Bone marrow (tissue), 2 donors: Measurements from ENCODE around the gene STOML1.
"Not testable (repeated sequence)": the region's sequence is repeated elsewhere in the genome, so short reads cannot be mapped to it uniquely, and the experiment has no call there.

Experiments
- DNase-seq, 2 donors: peaks; one replicate each; lab custom pipeline; 2025; lab: John Stamatoyannopoulos, UW

STOML1 gene

DNA sequence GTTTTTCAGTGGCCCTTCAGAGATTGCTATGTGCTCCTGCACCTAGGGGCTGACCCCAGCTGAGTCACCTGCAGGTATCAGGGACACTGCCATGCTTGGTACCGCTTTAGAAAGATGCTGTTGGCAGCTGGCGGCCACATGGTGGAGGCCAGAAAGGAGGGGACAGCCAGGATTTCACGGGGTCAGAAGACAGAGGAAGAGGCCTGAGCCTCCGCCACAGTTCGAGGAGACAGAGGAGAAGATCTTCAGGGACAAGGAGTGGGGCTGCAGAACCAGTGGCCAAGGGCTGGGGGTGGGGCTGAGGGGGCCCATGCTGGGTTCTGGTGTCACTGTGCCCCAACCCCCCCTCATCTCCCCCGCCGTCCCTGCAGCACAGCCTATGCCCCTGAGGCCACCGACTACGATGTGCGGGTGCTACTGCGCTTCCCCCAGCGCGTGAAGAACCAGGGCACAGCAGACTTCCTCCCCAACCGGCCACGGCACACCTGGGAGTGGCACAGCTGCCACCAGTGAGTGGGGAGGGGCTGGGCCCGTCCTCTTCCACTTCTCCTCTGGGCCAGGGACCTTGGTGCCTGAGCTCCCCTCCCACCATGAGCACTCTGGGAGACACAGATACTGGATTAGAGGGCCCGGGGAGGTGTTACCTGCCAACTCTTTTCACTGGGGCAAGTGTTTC, 45.9 kb downstream of the STOML1 start:
- DNase-seq: no peak

DNA sequence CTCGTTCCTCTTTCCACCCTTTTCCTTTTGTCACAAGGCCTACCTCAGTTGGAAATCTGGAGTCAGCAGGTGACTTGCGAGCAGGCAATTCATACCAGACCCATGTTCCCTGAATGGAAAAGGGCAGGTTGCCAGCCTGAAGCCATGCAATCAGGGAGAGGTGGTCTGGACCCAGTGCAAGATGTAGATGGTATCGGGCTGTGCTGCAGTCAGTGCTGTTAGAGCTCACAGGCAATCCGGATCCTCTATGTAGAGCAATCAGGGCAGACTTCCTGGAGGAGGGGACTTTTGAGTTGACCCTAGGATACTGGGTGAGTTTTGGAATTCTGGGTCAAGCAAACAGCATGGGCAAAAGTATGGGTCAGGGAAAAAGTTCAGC, 47.0 kb downstream of the STOML1 start:
- no peak for DNase-seq

DNA sequence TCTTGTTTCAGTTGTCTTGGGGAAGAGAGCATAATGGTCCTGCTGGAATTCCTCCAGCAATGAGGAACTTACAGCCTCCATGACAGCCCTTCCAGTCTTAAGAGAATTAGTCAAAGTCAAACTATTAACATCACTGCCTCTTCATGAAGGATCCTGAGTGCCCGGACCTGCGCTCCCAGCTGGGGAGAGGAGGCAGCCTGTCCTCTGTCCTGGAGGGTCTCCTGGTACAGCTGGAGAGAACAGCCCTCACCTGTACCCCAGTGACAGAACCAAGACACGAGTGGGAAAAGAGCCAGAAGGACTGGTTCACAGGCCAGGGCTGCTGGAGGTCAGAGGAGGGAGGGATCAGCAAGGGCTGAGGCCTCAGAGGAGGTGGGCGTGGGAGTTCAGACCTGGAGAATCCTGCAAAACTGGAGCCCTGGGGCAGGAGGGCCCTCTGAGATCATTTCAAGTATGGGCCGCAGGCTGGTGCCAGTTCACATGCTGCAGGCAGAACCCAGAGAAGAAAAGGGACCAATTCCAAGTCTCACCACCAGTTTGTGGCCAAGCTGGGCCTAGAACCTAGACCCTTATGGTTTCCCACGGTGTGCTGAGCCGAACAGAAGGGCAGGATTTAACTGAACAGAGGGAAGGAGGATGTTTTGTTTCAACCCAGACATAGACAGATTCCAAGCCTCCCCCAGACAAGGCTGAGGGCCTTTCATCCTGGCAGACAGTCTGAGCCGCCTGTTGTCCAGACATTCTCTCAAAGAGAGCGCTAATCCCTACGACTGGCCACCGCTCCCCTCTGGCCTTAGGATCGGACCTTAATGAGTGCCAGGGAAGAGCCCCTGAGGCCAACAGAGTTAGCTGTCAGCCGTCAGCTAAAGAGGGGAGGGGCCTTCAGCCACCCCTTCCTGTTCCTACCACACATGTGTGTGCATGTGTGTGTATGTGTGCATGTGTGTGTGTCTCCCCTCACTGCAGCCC, 47.6 kb downstream of the STOML1 start:
- no peak for DNase-seq

DNA sequence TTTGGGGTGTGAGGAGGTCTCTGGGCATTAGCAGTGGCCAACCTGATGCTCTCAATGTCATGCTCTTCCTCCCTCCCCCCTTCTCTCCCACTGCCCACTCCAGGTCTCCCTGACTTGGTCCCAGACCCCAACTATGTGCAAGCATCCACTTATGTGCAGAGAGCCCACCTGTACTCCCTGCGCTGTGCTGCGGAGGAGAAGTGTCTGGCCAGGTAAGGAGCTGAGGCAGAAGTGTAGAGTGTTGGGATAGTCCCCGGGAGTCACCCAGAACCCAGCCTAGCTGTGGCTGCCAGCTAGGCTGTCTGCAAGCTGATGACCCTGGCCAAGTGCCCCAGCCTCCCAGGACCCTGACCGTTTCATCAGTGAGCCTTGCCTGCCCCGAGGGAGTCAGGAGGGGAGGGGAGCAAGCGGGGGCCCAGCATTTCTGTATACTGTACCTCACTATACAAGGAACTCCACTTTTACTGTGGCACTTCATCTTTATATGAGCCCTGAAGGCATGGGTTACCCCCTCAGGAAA, 49.3 kb downstream of the STOML1 start:
- DNase-seq: no peak

DNA sequence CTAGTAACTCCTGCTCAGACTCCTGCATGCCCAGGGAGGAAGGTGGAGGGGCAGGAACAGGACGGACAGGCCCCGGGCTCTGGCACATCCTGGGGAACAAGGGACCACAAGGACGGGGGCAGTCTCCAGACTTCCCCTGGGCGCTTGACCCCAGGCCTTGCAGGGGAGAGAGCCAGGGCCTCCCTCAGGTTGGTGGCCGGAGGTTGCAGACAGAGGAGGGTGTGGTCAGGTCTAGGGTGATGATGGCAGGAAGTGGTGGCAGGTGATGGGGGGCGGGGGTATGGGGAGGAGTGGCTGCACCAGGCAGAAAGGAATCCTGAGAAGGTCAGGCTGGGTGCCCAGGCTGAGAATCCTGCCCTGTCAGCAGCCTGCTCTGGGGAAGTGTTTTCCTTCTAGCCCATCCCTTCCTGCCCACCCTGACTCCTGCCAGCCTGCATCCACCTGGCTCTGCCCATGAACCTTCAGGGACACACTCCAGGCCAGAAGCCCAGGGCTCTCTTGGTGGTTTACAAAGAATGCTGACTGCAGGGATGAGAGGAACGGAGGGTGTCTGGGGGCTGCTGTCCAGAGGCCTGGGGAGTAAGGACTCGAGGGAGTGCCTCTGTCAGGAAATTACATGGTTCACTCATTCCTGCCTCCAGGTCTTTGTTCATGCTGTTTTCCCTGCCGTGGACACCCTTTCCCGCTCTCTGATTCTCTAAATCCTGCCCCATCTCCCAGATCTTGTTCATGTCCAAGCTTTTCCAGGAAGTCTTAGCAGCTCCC, 50.0 kb downstream of the STOML1 start:
- no peak for DNase-seq

DNA sequence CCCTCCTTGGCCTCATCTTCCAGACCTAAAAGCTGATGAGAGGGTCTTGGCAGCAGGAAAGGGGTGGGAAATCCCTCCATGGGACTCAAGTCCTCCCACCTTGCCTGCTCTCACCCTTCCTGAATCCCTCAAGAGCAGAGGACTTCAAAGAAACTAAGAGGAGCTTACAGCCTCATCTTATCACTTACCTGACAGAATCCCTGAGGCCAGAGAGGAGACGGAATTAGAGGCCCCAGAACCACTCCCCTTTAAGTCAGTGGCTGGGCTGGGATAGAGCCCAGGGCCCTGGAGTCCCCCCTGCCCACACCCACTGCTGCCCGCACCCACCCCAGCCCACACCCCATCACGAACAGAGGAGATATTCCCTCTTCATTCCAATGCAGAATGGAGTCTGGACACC, 50.6 kb downstream of the STOML1 start:
- no peak for DNase-seq

DNA sequence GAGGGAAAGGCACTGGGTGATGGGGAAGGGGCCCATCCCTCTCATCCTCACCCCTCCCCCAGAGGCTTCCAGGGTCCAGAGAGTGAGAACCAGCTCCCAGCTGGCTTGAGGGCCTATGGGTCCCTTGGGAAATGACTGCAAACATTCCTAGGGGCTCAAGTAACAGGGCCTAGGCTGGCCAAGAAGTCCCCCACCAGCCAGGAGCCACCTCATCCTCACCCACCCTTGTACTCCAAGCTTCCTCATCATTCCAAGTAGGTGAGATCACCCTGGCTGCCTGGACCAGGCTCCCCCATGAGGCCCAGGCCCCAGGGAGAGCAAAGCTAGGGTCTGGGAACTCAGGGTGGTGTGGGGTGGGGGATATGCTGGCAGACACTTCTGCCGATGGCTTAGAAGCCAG, 51.1 kb downstream of the STOML1 start:
- no peak for DNase-seq

DNA sequence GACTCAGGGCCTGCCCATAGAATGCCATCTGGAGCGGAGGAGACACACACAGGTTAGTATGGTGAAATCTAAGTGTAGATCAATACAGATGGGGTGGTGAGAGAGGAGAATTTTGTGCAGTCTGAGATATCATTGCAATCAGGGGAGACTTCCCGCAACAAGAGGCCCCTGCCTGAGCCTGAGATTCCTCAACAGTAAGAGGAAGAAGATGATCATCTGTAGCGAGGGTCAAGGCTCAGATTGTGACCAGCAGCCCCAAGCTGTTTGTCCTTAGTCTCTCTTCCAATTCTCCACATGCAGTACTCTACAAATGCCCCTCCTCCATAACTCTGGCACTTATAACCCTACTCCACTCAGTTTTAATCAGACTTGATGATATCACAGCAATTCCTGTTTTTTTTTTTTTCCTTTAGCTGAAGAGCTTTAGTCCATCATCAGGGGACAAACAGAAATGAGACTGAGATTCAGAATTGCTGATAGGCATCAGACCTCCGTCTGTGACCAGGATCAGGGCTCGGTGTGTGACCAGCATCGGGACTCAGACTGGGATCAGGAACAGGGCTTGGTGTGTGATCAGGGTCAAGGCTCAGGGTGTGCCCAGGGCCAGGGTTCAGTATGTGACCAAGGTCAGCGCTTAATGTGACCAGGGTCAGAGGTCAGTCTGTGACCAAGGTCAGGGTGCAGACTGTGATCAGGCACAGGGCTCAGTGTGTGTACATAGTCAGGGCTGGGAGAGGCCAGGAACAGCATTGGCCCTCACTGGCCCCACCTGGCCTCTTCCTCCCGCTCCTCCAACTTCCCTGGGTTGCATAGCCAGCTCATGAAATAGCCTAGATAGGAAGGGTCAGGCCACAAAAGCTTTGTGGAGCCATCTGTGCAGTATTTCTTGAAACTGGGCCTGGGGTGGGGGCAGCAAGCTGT, 51.8 kb downstream of the STOML1 start:
- DNase-seq: no peak

DNA sequence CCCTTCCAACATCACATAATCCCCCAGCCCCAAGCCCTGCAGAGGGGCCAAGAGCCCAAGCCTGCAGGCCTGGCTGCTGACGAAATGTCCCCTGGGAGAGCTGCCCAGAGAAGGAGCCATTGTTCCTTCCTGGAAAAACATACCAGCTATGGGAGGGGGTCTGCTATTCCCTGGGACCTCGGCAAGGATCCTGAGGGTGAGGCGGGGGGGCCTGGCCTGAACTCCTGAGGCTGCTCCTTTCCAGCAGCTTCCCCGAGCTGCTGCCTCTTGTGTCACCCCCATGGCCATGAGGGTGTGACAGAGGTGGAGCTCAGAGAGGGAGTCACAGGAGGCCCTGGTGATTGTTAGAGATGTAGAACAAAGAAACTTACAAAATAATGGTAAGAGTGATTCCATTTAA, 53.0 kb downstream of the STOML1 start:
- no peak for DNase-seq

DNA sequence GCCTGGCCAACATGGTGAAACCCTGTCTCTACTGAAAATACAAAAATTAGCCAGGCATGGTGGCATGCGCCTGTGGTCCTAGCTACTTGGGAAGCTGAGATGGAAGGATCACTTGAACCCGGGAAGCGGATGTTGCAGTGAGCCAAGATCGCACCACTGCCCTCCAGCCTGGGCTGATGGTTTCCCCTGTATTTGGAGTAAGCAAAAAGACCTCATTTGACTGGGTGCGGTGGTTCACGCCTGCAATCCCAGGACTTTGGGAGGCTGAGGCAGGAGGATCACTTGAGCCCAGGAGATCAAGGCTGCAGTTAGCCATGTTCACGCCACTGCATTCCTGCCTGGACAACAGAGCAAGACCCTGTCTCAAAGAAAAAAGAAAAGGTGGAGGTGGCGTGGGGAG, 53.6 kb downstream of the STOML1 start:
- DNase-seq: not testable (repeated sequence)

DNA sequence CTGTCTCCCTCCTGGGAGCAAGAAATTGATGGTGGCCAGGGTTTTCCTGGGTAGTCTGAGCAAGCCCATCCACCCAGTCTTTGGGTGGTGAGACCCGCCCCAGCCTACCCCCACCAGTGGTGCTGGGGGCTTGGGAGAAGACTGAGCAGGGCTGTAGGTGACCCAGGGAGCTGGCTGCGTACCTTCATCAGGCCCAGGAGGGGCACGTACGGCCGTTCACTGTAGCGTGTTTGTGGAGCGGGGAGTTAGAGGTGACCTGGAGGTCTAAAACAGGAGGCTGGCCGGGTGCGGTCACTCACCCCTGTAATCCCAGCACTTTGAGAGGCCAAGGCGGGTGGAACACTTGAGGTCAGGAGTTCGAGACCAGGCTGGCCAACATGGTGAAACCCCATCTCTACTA, 54.4 kb downstream of the STOML1 start:
- DNase-seq: no peak

DNA sequence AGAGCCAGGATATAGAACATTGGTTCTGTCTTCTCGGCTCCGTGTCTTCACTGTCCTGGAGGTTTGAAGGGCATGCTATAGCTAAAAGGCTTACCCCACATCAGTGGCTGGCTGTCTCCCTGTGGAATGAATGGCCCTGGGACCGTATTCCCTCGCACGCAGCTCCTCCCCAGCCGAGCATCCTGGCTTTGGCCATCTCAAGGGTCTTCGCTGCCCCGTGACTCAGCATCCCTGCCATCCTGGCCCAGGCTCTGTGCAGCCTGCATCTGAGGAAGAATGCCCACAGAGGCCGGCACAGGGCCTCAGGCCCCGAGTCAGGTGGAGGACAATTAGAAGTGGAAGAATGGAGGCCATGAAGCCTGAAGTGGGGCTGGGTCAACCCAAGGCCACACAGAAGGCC, 54.8 kb downstream of the STOML1 start:
- no peak for DNase-seq

DNA sequence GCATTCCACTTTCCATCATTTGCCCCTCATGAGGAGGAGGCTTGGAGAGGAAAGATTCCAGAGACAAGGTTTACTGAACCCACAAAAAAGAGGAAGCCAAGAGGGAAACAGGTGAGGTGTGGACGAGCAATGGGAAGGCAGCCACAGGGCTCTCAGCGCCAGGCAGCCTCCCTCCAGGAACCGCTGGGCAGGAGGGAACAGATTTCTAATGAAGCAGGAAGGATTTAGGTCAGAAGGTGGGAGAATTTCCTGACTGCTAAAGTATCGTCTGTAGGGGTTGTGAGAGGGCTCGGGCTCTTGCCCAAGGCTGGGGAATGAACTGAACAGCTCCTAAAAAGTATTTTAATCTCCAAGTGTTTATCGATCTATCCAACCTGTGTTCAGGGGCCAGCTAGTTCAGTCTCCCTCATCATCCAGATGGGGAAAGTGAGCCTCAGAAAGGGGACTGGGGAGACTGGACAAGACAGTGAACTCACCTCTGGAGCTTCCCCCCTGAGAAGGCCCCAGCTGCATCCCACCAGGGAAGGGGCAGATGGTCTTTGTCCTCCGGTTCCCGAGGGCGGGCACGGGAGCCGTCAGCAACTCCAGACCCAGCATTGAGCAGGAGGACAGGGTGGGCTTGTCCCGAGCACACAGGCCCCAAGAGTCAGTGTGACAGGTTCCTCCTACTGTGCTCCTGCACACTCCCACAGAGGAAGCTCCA, 55.4 kb downstream of the STOML1 start:
- DNase-seq: no peak

DNA sequence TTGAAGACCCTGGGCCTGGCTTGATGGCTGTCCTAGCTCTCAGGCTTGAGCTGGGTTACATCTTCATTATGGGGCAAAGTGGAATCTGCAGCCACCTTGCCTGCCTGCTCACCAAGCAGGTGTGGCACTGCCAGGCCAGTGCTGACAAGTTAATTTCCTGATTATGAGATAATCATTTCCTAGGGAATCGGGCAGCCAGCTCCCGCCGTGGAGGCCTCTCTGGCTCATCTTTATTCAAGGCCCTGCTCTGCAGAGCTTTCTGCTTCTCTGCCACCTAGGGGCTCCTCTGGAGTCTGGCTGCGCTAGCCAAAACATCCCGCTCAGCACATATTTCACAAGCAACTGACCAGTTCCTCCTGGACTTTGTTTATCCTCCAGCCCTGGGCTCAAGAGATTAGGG, 55.9 kb downstream of the STOML1 start:
- DNase-seq: no peak

DNA sequence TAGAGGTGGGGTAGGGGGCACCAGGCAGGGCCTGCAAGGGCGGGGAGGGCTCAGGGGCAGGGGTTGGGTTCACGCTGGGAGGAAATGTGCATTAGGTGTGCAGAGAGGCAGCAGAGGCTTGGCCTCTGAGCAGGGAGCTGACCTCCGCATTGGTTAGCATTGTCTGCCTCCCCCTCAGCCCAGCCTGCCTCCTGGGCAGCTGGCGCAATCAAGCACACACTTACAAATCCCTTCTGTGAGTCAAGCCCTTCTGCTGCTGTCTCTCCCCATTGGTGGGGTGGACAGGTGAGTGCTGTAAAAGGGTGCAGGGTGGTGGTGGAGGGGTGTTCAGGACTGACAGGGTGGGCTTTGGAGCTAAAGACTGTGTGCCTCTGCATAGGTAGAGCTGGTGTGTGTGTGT, 56.5 kb downstream of the STOML1 start:
- no peak for DNase-seq

DNA sequence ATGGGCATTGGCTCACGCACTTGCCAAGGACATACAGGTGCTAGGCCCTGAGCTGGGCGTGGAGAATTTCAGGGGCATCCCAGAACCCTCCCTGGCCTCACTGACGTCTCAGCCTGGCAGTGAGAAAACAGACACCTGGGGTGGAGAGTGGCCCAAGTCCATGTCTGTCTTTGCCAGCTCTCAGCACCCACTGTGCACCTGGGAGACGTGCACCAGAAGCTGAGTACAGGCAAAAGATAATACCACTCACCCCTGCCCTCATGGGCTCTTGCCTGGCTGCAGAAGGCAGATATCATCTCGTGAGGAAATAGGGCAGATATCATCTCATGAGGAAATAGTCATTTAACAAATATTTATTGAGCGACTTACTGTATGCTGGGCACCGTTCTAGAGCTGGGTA, 57.8 kb downstream of the STOML1 start:
- no peak for DNase-seq

DNA sequence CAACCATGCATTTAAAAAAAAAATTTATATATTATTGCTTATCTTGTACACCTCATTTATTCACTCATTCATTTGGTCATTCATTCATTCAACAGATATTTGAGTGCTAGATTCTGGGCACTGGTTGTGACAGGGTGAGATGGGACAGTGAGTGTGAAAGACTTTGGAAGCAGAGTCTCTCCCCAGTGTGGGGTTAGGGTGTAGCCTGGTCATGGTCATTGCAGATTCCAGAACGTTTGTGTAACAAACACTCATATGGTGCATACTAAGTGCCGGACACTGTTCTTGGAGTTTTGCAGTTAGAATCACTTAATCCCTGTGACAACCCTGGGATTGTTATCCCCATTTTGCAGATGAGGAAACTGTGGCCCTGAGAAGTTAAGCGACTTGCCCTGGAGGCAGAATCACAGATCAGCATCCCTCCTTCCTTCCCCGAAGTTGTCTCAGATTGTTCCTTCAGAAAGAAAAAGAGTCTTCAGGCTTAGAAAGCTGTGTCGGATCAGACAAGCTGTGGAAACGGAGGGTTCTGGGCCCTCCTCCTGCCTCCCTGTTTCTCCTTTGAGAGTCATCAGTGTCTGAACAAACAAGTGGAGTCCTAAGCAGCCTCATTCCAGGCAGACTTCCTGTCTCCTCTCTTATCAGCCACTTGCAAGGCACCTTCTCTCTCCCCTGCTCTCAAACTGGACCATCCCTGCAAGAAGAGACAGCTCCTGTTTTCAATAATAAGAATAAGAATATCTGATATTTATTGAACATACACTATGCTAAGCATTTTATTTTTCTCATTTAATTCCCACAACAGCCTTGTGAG, 59.5 kb downstream of the STOML1 start:
- no peak for DNase-seq

DNA sequence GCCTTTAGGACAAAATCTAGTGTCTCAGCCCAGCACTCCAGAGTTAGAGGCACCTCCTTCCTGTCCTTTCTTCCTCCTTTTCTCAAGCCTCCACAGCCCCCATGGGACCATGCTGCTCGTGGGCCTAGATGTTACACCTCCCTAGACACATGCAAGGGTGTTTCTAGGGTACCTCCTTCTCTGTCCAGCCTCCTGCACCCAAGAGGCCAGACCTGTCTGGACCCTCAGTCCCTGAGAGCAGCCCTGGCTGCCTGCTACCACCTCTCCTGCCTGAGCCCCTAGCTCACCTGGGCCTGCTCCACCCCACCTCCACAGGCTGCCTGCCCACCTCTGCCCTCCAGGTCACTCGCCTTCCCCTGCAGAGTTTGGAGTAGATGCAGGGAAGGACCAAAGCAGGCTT, 60.7 kb downstream of the STOML1 start:
- no peak for DNase-seq

DNA sequence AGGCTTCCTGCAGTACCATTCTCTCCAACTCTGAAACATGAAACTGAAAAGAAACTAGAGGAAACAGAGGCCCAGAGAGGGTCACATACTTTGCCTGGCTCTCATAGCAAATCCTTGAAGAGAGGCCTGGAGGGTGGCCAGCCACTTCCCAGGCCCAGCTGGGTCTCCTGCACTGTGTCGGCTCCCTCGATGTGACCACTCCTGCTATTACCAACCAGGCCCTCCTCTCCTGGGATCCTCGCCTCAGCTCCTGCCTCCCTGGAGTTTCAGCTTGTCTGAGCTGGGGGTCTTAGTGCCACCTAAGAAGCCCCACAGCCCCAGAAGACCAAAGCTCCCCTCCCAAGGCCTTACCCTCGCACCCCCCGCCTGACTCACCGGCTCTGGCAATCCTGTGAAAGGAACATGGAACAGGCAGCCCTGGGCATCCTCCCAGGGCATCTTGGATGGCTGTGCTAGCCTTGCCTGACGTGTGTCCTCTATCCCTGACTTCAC, 61.3 kb downstream of the STOML1 start:
- no peak for DNase-seq

DNA sequence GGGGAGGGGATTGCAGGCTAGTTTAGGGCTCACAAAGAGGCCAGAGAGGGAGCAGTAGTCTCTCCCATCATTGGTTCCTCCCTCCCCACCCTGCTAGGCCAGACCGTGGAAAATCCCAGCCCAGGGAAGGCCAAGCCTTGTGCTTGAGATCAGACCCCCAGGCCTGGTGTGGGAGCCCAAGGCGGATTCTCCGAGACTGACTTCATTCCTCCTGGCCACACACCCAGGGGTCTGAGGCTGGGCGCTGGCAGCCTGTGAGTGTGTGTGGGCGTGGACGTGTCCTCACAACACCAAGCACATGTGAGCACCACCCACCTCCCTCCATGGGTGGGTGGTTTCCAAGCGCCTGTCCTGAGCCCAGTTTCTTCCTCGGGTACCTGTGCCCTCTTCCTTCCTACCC, 61.7 kb downstream of the STOML1 start:
- no peak for DNase-seq
